Measurements from ENCODE around the gene CD274. TPM values are rescaled to one million over a fixed set of nuclear protein-coding genes. Genes with fewer than 3 reads are reported as not detected.
A peak's percentile ranks its signal among the peaks of the same experiment; 100 is the strongest.
"Not testable (repeated sequence)": the region's sequence is repeated elsewhere in the genome, so short reads cannot be mapped to it uniquely, and the experiment has no call there.

Gene CD274
- total RNA-seq, 1 donor from 2014 or later = 36.7 TPM

DNA sequence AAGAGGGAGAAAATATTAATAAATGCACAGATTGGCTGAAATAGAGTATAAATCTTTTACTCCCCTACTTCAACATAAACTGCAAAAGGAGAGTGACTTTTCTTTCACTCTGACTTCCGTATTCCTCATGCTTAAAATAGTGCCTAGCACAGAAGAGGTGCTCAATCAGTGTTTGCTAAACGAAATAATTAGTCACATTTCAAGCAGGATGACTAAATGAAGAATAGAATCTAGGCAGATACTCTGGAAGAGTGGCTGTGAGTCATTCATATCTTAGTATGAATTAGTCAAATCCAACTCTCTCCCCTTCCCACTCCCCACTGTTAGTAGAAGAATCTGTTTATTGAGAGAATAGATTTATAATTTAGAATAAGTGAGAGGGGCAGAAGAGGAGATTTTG is 4.8 kb downstream of the CD274 start:
- Mint-ChIP-seq H3K27ac (peak overlapping the region; percentile 75), H3K4me3 (ENCODE audit: low read depth) (peak overlapping the region; percentile 62), H3K4me1 (ENCODE audit: low read depth) (peaks cover 73% of the 10 kb centered on the region), H3K9me3 (no peaks in the 10 kb centered on the region), H3K36me3 (ENCODE audit: low read depth) (peaks cover 75% of the 10 kb centered on the region), H3K27me3 (ENCODE audit: low read depth) (no peaks in the 10 kb centered on the region)
- no peak for DNase-seq (ENCODE audit: low spot score)
- intact Hi-C loops (cut with micrococcal nuclease) = loop anchor here (1.0 to 10.0 kb wide), 7 partner anchors 18 to 1930 kb away; partner anchors contain the start of genes PDCD1LG2, PLGRKT, RFX3 and UHRF2

DNA sequence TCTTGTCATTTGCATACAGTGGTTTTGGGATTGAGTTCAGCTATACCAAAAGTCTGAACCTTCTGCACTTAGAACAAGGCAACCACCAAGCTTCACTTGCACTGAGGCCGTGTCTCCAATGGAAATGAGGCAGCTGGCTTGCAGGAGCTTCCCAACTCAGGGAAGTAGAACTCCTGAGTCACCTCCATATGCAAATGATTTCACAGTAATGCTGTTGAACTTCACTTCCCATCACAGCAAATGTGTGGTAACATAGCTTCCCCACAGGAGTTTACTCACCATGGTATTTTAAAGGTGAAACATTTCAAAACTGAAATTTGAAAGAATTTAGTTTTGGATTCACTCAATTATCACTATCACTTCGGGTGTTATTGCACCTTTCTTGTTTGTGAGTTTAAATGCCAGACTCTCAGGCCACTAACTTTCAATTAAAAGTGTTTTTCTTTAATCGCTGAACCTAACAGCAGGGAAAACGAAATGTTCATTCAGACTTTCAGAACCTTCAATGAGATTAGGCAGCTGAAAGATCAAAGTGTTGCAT is 9.0 kb downstream of the CD274 start:
- H3K27ac Mint-ChIP-seq = peak overlapping the region; percentile 74
- intact Hi-C loops (cut with micrococcal nuclease) = loop anchor here (1.0 to 10.0 kb wide), 10 partner anchors 9 to 1935 kb away; partner anchors contain the start of genes CD274, PDCD1LG2, RFX3 and UHRF2
- DNase-seq (ENCODE audit: low spot score) = no peak
- no peaks in the 10 kb centered on the region for H3K9me3 Mint-ChIP-seq
- no peaks in the 10 kb centered on the region for H3K27me3 Mint-ChIP-seq (ENCODE audit: low read depth)
- peak overlapping the region; percentile 51 for H3K4me3 Mint-ChIP-seq (ENCODE audit: low read depth)
- peaks cover 89% of the 10 kb centered on the region for H3K36me3 Mint-ChIP-seq (ENCODE audit: low read depth)
- peaks cover 63% of the 10 kb centered on the region for H3K4me1 Mint-ChIP-seq (ENCODE audit: low read depth)

DNA sequence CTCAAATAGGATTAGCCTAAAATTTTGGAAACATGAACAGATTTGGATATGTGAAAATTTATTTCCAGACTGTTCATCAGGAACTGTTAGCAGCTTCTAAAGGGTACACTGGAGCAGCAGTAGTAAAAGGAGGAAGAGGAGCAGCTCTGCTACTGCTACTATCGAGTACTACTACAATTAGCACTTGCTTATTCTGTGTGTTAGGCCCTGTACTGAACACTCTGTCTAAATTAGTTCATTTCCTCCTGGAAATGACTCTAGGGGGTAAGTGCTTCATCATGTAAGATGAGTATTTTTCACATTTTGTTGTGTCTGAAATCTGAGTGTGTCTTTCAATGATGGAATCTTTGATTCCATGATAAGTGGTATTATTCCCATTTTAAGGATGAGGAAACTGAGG is 9.8 kb downstream of the CD274 start:
- Mint-ChIP-seq H3K9me3 (no peaks in the 10 kb centered on the region), H3K36me3 (ENCODE audit: low read depth) (peaks cover 93% of the 10 kb centered on the region), H3K27me3 (ENCODE audit: low read depth) (no peaks in the 10 kb centered on the region), H3K4me1 (ENCODE audit: low read depth) (peaks cover 56% of the 10 kb centered on the region), H3K27ac (peak overlapping the region; percentile 74), H3K4me3 (ENCODE audit: low read depth) (peak overlapping the region; percentile 51)
- intact Hi-C loops (cut with micrococcal nuclease) = no loop called here
- DNase-seq (ENCODE audit: low spot score) = no peak

DNA sequence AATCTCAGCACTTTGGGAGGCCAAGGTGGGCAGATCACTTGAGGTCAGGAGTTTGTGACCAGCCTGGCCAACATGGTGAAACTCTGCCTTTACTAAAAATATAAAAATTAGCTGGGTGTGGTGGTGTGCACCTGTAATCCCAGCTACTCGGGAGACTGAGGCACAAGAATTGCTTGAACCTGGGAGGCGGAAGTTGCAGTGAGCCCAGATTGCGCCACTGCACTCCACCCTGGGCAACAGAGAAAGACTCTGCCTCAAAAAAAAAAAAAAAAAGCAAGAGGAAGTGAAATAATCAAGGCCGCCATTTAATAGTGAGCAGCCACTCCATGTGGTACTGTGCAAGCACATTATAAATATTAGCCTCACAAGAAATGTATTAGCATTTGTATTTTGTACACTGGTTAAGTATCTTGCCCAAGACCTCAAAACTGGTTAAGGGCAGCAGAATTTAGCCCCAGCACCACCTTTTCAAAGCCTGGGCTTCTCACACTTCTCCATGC is 14.5 kb downstream of the CD274 start:
- H3K27ac Mint-ChIP-seq; H3K27me3 Mint-ChIP-seq (ENCODE audit: low read depth); H3K4me3 Mint-ChIP-seq (ENCODE audit: low read depth); intact Hi-C loops (cut with micrococcal nuclease); H3K9me3 Mint-ChIP-seq; DNase-seq (ENCODE audit: low spot score): not testable (repeated sequence)
- H3K4me1 Mint-ChIP-seq (ENCODE audit: low read depth) = peaks cover 23% of the 10 kb centered on the region
- peaks cover 96% of the 10 kb centered on the region for H3K36me3 Mint-ChIP-seq (ENCODE audit: low read depth)

DNA sequence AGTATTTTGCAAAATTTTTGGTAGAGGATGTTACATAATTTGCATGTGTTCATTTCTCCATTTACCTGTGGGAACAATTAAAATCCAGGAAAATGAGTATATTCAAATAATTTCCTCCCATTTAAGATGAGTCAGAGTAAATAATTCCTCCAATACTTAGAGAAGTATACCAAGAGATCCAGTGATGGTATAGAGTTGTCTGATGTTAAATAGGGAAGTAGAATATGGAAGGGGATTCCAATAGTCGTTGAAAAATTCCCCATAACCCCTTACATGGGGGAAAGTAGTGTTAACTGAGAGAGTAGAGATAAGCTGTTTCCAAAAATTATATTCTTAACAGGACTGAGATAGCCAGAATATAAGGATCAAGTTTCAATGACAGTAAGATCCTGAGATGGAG is 15.7 kb downstream of the CD274 start:
- Mint-ChIP-seq H3K27me3 (ENCODE audit: low read depth) (no peaks in the 10 kb centered on the region), H3K4me3 (ENCODE audit: low read depth) (no peak overlapping the region), H3K9me3 (no peaks in the 10 kb centered on the region), H3K27ac (no peak overlapping the region), H3K36me3 (ENCODE audit: low read depth) (peaks cover 95% of the 10 kb centered on the region), H3K4me1 (ENCODE audit: low read depth) (peaks cover 23% of the 10 kb centered on the region)
- DNase-seq (ENCODE audit: low spot score) = no peak
- intact Hi-C loops (cut with micrococcal nuclease) = no loop called here

DNA sequence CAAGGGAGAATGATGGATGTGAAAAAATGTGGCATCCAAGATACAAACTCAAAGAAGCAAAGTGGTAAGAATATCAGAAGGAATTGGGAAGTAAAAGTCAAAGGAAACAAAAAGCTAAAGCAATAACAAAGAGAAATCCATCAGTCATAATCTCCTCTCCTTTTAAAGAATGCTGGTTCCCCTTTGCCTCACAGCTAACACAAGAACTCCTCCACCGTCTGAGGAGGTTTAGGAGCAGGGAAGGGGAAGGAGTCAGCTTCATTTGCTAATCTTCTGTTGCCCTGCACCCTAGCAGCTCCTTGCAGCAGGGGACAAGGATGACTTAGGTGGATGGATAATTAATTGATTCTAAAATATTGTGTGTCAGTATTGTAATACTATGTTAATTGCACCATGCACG is 16.4 kb downstream of the CD274 start:
- no peak for DNase-seq (ENCODE audit: low spot score)
- Mint-ChIP-seq H3K4me1 (ENCODE audit: low read depth) (peaks cover 18% of the 10 kb centered on the region), H3K4me3 (ENCODE audit: low read depth) (no peak overlapping the region), H3K36me3 (ENCODE audit: low read depth) (peaks cover 90% of the 10 kb centered on the region), H3K27me3 (ENCODE audit: low read depth) (no peaks in the 10 kb centered on the region), H3K9me3 (no peaks in the 10 kb centered on the region), H3K27ac (no peak overlapping the region)
- intact Hi-C loops (cut with micrococcal nuclease) = no loop called here

DNA sequence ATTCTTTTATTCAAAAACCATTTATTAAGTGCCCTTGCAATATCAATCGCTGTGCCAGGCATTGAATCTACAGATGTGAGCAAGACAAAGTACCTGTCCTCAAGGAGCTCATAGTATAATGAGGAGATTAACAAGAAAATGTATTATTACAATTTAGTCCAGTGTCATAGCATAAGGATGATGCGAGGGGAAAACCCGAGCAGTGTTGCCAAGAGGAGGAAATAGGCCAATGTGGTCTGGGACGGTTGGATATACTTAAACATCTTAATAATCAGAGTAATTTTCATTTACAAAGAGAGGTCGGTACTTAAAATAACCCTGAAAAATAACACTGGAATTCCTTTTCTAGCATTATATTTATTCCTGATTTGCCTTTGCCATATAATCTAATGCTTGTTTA is 18.5 kb downstream of the CD274 start:
- Mint-ChIP-seq H3K4me3 (ENCODE audit: low read depth) (no peak overlapping the region), H3K9me3 (no peaks in the 10 kb centered on the region), H3K4me1 (ENCODE audit: low read depth) (peaks cover 16% of the 10 kb centered on the region), H3K27me3 (ENCODE audit: low read depth) (no peaks in the 10 kb centered on the region), H3K27ac (no peak overlapping the region), H3K36me3 (ENCODE audit: low read depth) (peaks cover 74% of the 10 kb centered on the region)
- no peak for DNase-seq (ENCODE audit: low spot score)
- intact Hi-C loops (cut with micrococcal nuclease) = no loop called here

DNA sequence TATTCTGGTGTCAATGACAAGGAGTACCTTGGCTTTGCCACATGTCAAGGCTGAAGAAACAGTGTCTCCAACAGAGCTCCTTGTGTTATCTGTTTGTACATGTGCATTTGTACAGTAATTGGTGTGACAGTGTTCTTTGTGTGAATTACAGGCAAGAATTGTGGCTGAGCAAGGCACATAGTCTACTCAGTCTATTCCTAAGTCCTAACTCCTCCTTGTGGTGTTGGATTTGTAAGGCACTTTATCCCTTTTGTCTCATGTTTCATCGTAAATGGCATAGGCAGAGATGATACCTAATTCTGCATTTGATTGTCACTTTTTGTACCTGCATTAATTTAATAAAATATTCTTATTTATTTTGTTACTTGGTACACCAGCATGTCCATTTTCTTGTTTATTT is 19.8 kb downstream of the CD274 start:
- no peak overlapping the region for H3K4me3 Mint-ChIP-seq (ENCODE audit: low read depth)
- H3K4me1 Mint-ChIP-seq (ENCODE audit: low read depth) = peaks cover 16% of the 10 kb centered on the region
- DNase-seq (ENCODE audit: low spot score) = no peak
- H3K36me3 Mint-ChIP-seq (ENCODE audit: low read depth) = peaks cover 67% of the 10 kb centered on the region
- intact Hi-C loops (cut with micrococcal nuclease) = no loop called here
- H3K27ac Mint-ChIP-seq = peak overlapping the region; percentile 23
- no peaks in the 10 kb centered on the region for H3K27me3 Mint-ChIP-seq (ENCODE audit: low read depth)
- no peaks in the 10 kb centered on the region for H3K9me3 Mint-ChIP-seq

DNA sequence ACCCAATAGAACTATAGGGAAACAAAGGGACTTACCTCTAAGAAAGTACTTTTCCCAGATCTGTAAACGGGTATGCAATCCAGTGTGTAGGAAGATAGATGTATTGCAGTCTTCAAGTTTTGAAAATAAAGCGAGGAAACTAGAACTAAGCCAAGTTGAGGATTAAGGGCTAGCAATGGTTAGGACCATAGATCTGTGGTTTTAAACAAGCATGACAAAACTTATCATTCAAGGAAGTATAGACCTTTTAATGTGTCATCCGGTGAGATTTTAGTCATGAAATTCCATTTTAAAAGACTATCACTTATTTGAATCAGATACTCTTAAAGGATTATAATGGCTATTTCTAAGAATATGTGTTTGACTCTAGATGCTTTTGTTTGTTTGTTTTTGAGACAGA is 20.5 kb downstream of the CD274 start:
- peaks cover 3% of the 10 kb centered on the region for H3K9me3 Mint-ChIP-seq
- H3K4me1 Mint-ChIP-seq (ENCODE audit: low read depth) = peaks cover 13% of the 10 kb centered on the region

DNA sequence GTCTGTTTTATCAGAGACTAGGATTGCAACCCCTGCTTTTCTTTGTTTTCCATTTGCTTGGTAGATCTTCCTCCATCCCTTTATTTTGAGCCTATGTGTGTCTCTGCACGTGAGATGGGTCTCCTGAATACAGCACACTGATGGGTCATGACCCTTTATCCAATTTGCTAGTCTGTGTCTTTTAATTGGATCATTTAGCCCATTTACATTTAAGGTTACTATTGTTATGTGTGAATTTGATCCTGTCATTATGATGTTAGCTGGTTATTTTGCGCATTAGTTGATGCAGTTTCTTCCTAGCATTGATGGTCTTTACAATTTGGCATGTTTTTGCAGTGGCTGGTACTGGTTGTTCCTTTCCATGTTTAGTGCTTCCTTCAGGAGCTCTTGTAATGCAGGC is 25.3 kb downstream of the CD274 start:
- peaks cover 14% of the 10 kb centered on the region for H3K9me3 Mint-ChIP-seq
- peaks cover 16% of the 10 kb centered on the region for H3K4me1 Mint-ChIP-seq (ENCODE audit: low read depth)
- DNase-seq (ENCODE audit: low spot score); H3K27ac Mint-ChIP-seq; H3K4me3 Mint-ChIP-seq (ENCODE audit: low read depth); H3K27me3 Mint-ChIP-seq (ENCODE audit: low read depth); intact Hi-C loops (cut with micrococcal nuclease): not testable (repeated sequence)
- peaks cover 17% of the 10 kb centered on the region for H3K36me3 Mint-ChIP-seq (ENCODE audit: low read depth)

More for the DNA sequence above, 20.5 kb downstream of the CD274 start:
- no peaks in the 10 kb centered on the region for H3K27me3 Mint-ChIP-seq (ENCODE audit: low read depth)
- no peak overlapping the region for H3K4me3 Mint-ChIP-seq (ENCODE audit: low read depth)
- no peak overlapping the region for H3K27ac Mint-ChIP-seq
- intact Hi-C loops (cut with micrococcal nuclease) = no loop called here
- DNase-seq (ENCODE audit: low spot score) = no peak
- peaks cover 61% of the 10 kb centered on the region for H3K36me3 Mint-ChIP-seq (ENCODE audit: low read depth)

DNA sequence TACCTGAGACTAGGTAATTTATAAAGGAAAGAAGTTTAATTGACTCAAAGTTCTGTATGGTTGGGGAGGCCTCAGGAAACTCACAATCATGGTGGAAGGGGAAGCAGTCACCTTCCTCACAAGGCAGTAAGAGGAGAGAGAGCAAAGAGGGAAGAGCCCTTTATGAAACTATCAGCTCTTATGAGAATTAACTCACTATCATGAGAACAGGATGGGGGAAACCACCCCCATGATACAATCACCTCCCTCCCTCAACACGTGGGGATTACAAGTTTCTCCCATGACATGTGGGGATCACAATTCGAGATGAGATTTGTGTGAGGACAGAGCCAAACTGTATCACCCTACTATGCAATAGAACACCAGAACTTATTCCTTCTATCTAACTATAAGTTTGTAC is 27.9 kb downstream of the CD274 start:
- no peak for DNase-seq (ENCODE audit: low spot score)
- peaks cover 14% of the 10 kb centered on the region for H3K9me3 Mint-ChIP-seq
- peaks cover 11% of the 10 kb centered on the region for H3K4me1 Mint-ChIP-seq (ENCODE audit: low read depth)
- H3K27ac Mint-ChIP-seq = peak overlapping the region; percentile 53
- peaks cover 11% of the 10 kb centered on the region for H3K36me3 Mint-ChIP-seq (ENCODE audit: low read depth)
- no peaks in the 10 kb centered on the region for H3K27me3 Mint-ChIP-seq (ENCODE audit: low read depth)
- H3K4me3 Mint-ChIP-seq (ENCODE audit: low read depth) = no peak overlapping the region
- intact Hi-C loops (cut with micrococcal nuclease) = no loop called here

DNA sequence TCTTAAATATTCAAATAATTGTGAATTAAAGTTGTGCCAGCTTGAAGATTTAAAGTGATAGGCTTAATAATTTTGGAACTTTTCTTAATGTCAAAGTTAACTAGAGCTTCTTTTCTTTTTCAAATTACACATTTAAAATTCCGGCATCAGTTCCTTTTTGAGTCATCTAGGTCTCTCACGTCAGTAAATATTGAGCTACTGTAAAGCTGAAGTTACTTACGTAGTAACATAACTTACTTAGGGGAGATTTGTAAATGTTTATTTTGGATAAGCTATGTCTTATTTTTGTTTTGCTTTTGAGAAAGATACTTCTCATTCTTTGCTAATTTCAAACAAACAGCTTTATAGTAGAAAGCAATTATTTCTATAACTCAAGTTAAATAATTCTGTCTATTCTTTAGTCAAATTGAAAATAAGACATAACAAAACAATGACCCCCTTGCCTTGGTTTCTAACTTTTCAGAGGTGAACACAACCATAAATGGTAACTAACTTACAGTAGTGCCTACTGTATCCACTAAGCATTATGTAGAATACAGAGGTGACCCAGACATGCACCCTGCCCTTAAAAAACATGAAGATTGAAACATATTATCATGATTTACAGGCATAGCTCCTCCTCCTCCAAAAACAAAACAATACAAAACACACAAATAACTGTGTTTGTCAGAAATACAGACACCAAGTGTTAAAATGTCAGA is 29.8 kb downstream of the CD274 start:
- no peaks in the 10 kb centered on the region for H3K27me3 Mint-ChIP-seq (ENCODE audit: low read depth)
- intact Hi-C loops (cut with micrococcal nuclease) = no loop called here
- no peak overlapping the region for H3K4me3 Mint-ChIP-seq (ENCODE audit: low read depth)
- H3K9me3 Mint-ChIP-seq = peaks cover 14% of the 10 kb centered on the region
- peaks cover 11% of the 10 kb centered on the region for H3K4me1 Mint-ChIP-seq (ENCODE audit: low read depth)
- no peak for DNase-seq (ENCODE audit: low spot score)
- no peaks in the 10 kb centered on the region for H3K36me3 Mint-ChIP-seq (ENCODE audit: low read depth)
- no peak overlapping the region for H3K27ac Mint-ChIP-seq

DNA sequence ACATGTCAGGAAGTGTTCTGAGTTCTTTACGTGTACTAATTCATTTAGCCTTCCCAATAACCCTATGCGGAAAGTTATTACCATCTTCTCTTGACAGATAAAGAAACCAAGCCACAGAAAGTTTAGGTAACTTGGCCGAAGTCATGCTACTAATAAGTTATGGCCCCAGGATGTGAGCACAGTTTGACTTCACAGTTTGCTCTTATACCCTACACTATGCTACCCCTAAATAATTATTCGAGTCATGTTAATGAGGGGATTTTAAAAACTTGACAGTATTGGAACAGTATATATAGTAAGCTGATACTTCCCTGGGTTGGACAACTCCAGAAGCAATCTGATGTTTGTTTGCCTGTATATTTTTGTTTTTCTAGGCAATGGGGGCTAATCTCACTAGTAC is 30.6 kb downstream of the CD274 start:
- H3K4me3 Mint-ChIP-seq (ENCODE audit: low read depth) = no peak overlapping the region
- H3K27me3 Mint-ChIP-seq (ENCODE audit: low read depth) = no peaks in the 10 kb centered on the region
- no peaks in the 10 kb centered on the region for H3K36me3 Mint-ChIP-seq (ENCODE audit: low read depth)
- no peak for DNase-seq (ENCODE audit: low spot score)
- H3K4me1 Mint-ChIP-seq (ENCODE audit: low read depth) = peaks cover 12% of the 10 kb centered on the region
- H3K9me3 Mint-ChIP-seq = peaks cover 11% of the 10 kb centered on the region
- H3K27ac Mint-ChIP-seq = no peak overlapping the region
- intact Hi-C loops (cut with micrococcal nuclease) = no loop called here

All from activated T-helper 2 cell treated with anti-CD3 and anti-CD28 coated beads, Interferon-gamma antibody, Interleukin-2, Interleukin-4, amounts not matched to agents 10 μg/mL and 5 μg/mL and 100 μg/mL, durations not matched to agents 14 hours and 24 hours and 36 hours (primary cell).